SK-N-DZ (cell line): Measurements from ENCODE around the gene PCDHGA7.
"Not testable (repeated sequence)": the region's sequence is repeated elsewhere in the genome, so short reads cannot be mapped to it uniquely, and the experiment has no call there.

Source experiments
- DNase-seq: peaks from one replicate; pipeline ENCODE4 v3.0.0-alpha.2; 2015; ENCODE audit warnings: low spot score

Gene PCDHGA7

GRCh38 chr5:141430332-141431113 is 48.0 kb downstream of the PCDHGA7 start, which contains the start of gene PCDHGA12:
TSS of gene PCDHGA12 (plus strand) at chr5:141430507. CDS start at chr5:141430760, 253 bp downstream.
- no peak for DNase-seq

DNA sequence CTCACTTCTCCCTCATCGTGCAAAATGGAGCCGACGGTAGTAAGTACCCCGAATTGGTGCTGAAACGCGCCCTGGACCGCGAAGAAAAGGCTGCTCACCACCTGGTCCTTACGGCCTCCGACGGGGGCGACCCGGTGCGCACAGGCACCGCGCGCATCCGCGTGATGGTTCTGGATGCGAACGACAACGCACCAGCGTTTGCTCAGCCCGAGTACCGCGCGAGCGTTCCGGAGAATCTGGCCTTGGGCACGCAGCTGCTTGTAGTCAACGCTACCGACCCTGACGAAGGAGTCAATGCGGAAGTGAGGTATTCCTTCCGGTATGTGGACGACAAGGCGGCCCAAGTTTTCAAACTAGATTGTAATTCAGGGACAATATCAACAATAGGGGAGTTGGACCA is 48.7 kb downstream of the PCDHGA7 start:
- DNase-seq = no peak

DNA sequence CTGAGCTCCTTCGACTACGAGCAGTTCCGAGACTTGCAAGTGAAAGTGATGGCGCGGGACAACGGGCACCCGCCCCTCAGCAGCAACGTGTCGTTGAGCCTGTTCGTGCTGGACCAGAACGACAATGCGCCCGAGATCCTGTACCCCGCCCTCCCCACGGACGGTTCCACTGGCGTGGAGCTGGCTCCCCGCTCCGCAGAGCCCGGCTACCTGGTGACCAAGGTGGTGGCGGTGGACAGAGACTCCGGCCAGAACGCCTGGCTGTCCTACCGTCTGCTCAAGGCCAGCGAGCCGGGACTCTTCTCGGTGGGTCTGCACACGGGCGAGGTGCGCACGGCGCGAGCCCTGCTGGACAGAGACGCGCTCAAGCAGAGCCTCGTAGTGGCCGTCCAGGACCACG is 49.8 kb downstream of the PCDHGA7 start:
- not testable (repeated sequence) for DNase-seq

DNA sequence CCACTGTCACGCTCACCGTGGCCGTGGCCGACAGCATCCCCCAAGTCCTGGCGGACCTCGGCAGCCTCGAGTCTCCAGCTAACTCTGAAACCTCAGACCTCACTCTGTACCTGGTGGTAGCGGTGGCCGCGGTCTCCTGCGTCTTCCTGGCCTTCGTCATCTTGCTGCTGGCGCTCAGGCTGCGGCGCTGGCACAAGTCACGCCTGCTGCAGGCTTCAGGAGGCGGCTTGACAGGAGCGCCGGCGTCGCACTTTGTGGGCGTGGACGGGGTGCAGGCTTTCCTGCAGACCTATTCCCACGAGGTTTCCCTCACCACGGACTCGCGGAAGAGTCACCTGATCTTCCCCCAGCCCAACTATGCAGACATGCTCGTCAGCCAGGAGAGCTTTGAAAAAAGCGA is 50.2 kb downstream of the PCDHGA7 start:
- DNase-seq = not testable (repeated sequence)

DNA sequence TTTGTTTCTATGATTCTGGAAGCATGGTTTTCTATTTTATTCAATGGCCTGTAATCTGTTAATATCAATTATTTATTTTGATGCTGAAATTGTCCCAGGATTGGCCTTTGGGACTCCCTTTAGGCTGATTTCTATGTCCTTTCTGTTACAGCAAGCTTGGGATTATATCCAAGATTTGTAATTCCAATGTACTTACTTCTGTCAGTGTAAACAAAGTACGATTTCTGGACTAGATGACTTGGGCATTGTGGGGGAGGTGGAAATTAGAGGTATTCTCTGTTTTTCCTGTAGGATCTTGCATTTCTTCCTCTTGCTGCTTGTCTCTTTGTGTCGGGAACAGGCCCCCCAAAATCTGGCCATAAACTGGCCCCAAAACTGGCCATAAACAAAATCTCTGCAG is 51.5 kb downstream of the PCDHGA7 start:
- no peak for DNase-seq
